Neuronal stem cell (in vitro differentiated cells): Measurements from ENCODE around the gene ZNF813.

Experiments used
- DNase-seq: peaks from one replicate; pipeline ENCODE4 v3.0.0-alpha.2; 2013; ENCODE audit warnings: low spot score
- H2AFZ ChIP-seq: one replicate; pipeline ENCODE4 v1.6.1; 2013; ENCODE audit warnings: mild to moderate bottlenecking, low read length, inconsistent platforms
- H2AK5ac ChIP-seq: 2 replicates; pipeline ENCODE4 v1.6.1; 2013; ENCODE audit warnings: low read depth, mild to moderate bottlenecking, inconsistent platforms, low read length, moderate library complexity, mixed read lengths
- H2BK120ac ChIP-seq: 2 replicates; pipeline ENCODE4 v1.6.1; 2013; ENCODE audit warnings: low read depth, mild to moderate bottlenecking, inconsistent platforms, low read length, moderate library complexity, mixed read lengths
- H2BK12ac ChIP-seq: one replicate; pipeline ENCODE4 v1.6.1; 2013; ENCODE audit warnings: low read length, inconsistent platforms
- H2BK15ac ChIP-seq: 2 replicates; pipeline ENCODE4 v1.6.1; 2013; ENCODE audit warnings: mild to moderate bottlenecking, low read length, inconsistent platforms, mixed read lengths
- H2BK5ac ChIP-seq: one replicate; pipeline ENCODE4 v1.6.1; 2013; ENCODE audit warnings: inconsistent platforms, mild to moderate bottlenecking, low read length, moderate library complexity
- H3K14ac ChIP-seq: one replicate; pipeline ENCODE4 v1.6.1; 2013; ENCODE audit warnings: low read length, inconsistent platforms
- H3K18ac ChIP-seq: 2 replicates; pipeline ENCODE4 v1.6.1; 2013; ENCODE audit warnings: low read length, inconsistent platforms
- H3K23ac ChIP-seq: 2 replicates; pipeline ENCODE4 v1.6.1; 2013; ENCODE audit warnings: low read depth, mild to moderate bottlenecking, mixed read lengths, low read length, inconsistent platforms; ENCODE audit not compliant: poor library complexity
- H3K27ac ChIP-seq: replicated peaks from 3 replicates; pipeline ENCODE4 v1.5.1; 2013; ENCODE audit warnings: low read length, inconsistent platforms
- H3K27me3 ChIP-seq, 3 experiments: 2 replicates each; pipeline ENCODE4 v1.6.1; 2013; ENCODE audit warnings: low read length in 3 of 3, mild to moderate bottlenecking in 2 of 3, inconsistent platforms in 1 of 3, low read depth in 1 of 3, mixed read lengths in 1 of 3, moderate library complexity in 1 of 3; ENCODE audit not compliant: control insufficient read depth in 3 of 3, insufficient read depth in 3 of 3
- H3K36me3 ChIP-seq, 2 donors: replicated peaks in 1 of 2; 2 replicates each; pipeline ENCODE4 v1.6.1; 2013; ENCODE audit warnings: low read length in 2 of 2; ENCODE audit not compliant: control insufficient read depth in 2 of 2, insufficient read depth in 2 of 2
- H3K4ac ChIP-seq: 2 replicates; pipeline ENCODE4 v1.6.1; 2013; ENCODE audit warnings: inconsistent platforms, mild to moderate bottlenecking, low read length, moderate library complexity
- H3K4me1 ChIP-seq, 2 donors: 1 replicate in 1 of 2; 2 replicates in 1 of 2; pipeline ENCODE4 v1.6.1; 2013; ENCODE audit warnings: low read length in 2 of 2, low read depth in 1 of 2; ENCODE audit not compliant: control insufficient read depth in 2 of 2, insufficient read depth in 1 of 2
- H3K4me2 ChIP-seq: one replicate; pipeline ENCODE4 v1.6.1; 2013; ENCODE audit warnings: mild to moderate bottlenecking, low read length, inconsistent platforms; ENCODE audit not compliant: insufficient read depth, poor library complexity, severe bottlenecking
- H3K4me3 ChIP-seq, 2 donors: 2 replicates each; pipeline ENCODE4 v1.5.1; 2013; ENCODE audit warnings: low read length in 2 of 2, mild to moderate bottlenecking in 2 of 2, inconsistent platforms in 1 of 2, moderate library complexity in 1 of 2
- H3K79me1 ChIP-seq: one replicate; pipeline ENCODE4 v1.6.1; 2013; ENCODE audit warnings: low read depth, mild to moderate bottlenecking, inconsistent platforms, low read length, moderate library complexity
- H3K9ac ChIP-seq: one replicate; pipeline ENCODE4 v1.6.1; 2013; ENCODE audit warnings: mild to moderate bottlenecking, low read depth, low read length, inconsistent platforms; ENCODE audit not compliant: poor library complexity
- H3K9me3 ChIP-seq, 2 donors: replicated peaks in 1 of 2; 2 replicates each; pipeline versions ENCODE3 to v1.6.1; 2013; ENCODE audit warnings: low read length in 2 of 2, mild to moderate bottlenecking in 2 of 2, inconsistent platforms in 1 of 2, low read depth in 1 of 2, mixed read lengths in 1 of 2, moderate library complexity in 1 of 2; ENCODE audit not compliant: control insufficient read depth in 2 of 2, insufficient read depth in 1 of 2
- H4K8ac ChIP-seq: one replicate; pipeline ENCODE4 v1.6.1; 2013; ENCODE audit warnings: low read depth, mild to moderate bottlenecking, inconsistent platforms, low read length, moderate library complexity
- H4K91ac ChIP-seq: one replicate; pipeline ENCODE4 v1.6.1; 2013; ENCODE audit warnings: low read length, low read depth, mild to moderate bottlenecking, inconsistent platforms; ENCODE audit not compliant: poor library complexity
- WGBS, 2 donors: extraction: QIAGEN DNeasy Blood & Tissue Kit; methylation state at CpG; one replicate each; pipeline ENCODE4 v1.1.7; 2013; ENCODE audit warnings: missing lambda C conversion rate in 2 of 2, mixed read lengths in 1 of 2; ENCODE audit not compliant: insufficient read length in 2 of 2, insufficient replicate concordance in 1 of 2; ENCODE audit errors: extremely low coverage in 2 of 2; 5-methylcytosine and 5-hydroxymethylcytosine counted together

ZNF813 gene

GRCh38 chr19:53520163-53520546 lies 52.6 kb downstream of the ZNF813 start:
- H3K14ac ChIP-seq = no peak overlapping the region
- H3K79me1 ChIP-seq = peaks cover 11% of the 10 kb centered on the region
- no CpG with 5 or more reads among the region's 13 CpGs for WGBS, 2 donors

DNA sequence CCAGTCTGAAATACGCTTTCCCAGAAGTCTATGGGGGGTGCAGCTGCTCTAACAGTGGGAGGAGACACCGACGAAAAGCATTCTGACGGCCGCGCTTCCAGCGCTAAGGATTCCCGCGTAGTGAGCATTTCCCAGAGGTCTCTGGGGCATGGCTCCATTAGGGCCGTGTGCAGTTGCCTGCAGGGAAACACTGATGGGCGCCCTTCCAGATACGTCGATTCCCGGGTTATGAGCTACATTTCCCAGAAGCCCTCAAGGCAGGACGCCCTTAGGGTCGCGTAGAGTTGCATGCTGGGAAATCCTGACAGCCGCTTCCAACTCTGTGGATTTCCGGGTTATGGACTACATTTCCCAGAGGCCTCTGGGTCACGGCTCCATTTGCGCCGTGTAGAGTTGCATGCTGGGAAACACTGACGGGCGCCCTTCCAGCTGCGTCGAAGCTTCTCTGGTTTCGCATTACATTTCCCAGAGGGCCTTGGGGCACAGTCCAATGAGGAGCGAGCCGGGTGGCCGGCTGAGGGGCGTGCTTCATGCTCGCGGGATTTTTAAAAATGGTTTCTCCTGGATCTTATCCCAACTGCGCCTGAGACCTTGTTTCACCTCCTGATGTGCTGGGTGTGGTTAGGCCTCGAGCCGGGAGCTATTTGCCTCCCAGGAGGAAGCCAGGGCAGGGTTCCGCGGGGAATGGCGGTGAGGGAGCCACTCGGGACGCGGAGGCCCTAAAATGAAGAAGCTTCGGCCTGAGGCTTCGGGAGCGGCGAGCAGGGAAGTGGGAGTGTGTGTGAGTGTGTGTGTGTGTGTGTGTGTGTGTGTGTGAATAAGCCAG lies 53.2 kb downstream of the ZNF813 start:
- Histone ChIP-seq H3K14ac (no peak overlapping the region), H3K4me3 (peak overlapping the region; percentile 73 to 100), H3K4me2 (peak overlapping the region; percentile 95), H2BK15ac (no peak overlapping the region), H3K27me3 (no peaks in the 10 kb centered on the region), H3K79me1 (peaks cover 11% of the 10 kb centered on the region), H3K9me3 (peaks cover 2 to 21% of the 10 kb centered on the region in 2 donors), H4K8ac (peak overlapping the region; percentile 97), H3K9ac (peak overlapping the region; percentile 93), H3K36me3 (peaks cover 0 to 18% of the 10 kb centered on the region in 2 donors), H3K4ac (peak overlapping the region; percentile 48), H2AK5ac (no peak overlapping the region), H3K4me1 (peaks cover 6 to 9% of the 10 kb centered on the region in 2 donors), H3K18ac (peak overlapping the region; percentile 95), H2BK12ac (no peak overlapping the region), H2BK120ac (no peak overlapping the region), H2AFZ (peak overlapping the region; percentile 96), H3K23ac (peak overlapping the region; percentile 87), H4K91ac (no peak overlapping the region), H3K27ac (peak overlapping the region; percentile 93), H2BK5ac (no peak overlapping the region)
- peak; percentile 97 for DNase-seq
- no CpG with 5 or more reads among the region's 46 CpGs for WGBS, 2 donors

More at GRCh38 chr19:53520163-53520546, 52.6 kb downstream of the ZNF813 start:
- Histone ChIP-seq H3K36me3 (peaks cover 0 to 14% of the 10 kb centered on the region in 2 donors), H2BK120ac (no peak overlapping the region), H2BK5ac (no peak overlapping the region), H3K4me1 (peaks cover 6 to 9% of the 10 kb centered on the region in 2 donors), H3K18ac (peak overlapping the region; percentile 66), H3K4ac (no peak overlapping the region), H2BK12ac (no peak overlapping the region), H2AFZ (peak overlapping the region; percentile 96), H3K4me2 (peak overlapping the region; percentile 38), H3K27me3 (no peaks in the 10 kb centered on the region), H3K9ac (no peak overlapping the region), H3K27ac (peak overlapping the region; percentile 93), H3K9me3 (peaks cover 2 to 16% of the 10 kb centered on the region in 2 donors), H3K4me3 (peak overlapping the region; percentile 49 to 73), H4K91ac (no peak overlapping the region), H2AK5ac (no peak overlapping the region), H2BK15ac (no peak overlapping the region), H4K8ac (peak overlapping the region; percentile 97), H3K23ac (no peak overlapping the region)
- DNase-seq = no peak

DNA sequence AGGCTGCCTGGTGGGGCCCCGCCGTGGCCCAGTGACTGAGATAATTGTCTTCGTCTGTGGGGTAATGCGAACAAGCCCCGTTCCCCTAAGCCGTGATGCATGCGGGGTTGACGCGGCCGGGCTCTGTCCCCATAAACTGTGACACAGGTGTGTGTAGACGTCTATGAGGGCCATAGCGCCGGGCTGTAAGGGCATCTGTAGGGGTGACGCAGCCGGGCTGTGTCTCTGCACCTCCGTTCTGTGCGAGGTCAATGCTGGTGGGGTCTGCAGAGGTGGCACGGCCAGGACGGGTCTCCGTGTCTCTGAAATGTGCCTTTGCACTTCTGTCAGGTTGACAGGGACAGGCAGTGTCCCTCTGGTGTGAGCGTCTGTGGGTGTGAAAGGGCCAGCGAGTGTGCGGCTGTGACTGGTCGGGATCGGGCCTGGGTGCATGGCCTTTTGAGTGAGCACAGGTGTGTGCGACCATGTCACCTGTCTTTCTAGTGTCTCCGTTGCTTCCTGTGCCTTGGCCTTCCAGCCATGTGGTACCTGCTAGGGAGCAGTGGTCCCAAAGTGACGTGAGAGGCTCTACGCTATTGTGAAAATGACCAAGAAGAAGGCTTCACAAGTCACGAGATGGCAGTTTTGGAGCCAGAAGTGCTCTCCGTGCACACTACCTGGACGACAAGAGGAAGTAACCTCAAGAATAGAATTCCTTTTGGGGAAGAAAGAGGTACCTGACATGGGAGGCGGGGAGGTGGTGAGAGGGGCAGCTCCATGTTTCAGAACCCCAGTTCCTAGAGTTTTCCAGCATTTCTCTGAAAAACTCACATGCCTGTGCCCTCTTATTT lies 54.1 kb downstream of the ZNF813 start:
- peak overlapping the region; percentile 39 for H3K14ac ChIP-seq
- H3K4ac ChIP-seq = peak overlapping the region; percentile 48
- peak overlapping the region; percentile 93 for H3K9ac ChIP-seq
- no peak overlapping the region for H4K8ac ChIP-seq
- no peaks in the 10 kb centered on the region for H3K27me3 ChIP-seq
- no peak overlapping the region for H4K91ac ChIP-seq
- peaks cover 4 to 27% of the 10 kb centered on the region in 2 donors for H3K9me3 ChIP-seq
- H2BK5ac ChIP-seq = no peak overlapping the region
- peak overlapping the region; percentile 87 for H3K23ac ChIP-seq
- peak overlapping the region; percentile 95 for H3K4me2 ChIP-seq
- peaks cover 3 to 24% of the 10 kb centered on the region in 2 donors for H3K36me3 ChIP-seq
- no peak overlapping the region for H2BK15ac ChIP-seq
- DNase-seq = no peak
- H3K4me1 ChIP-seq = peaks cover 6 to 9% of the 10 kb centered on the region in 2 donors
- WGBS, 2 donors = no CpG with 5 or more reads among the region's 33 CpGs
- H2AK5ac ChIP-seq = no peak overlapping the region
- H3K27ac ChIP-seq = no peak overlapping the region
- H2BK120ac ChIP-seq = no peak overlapping the region
- no peak overlapping the region for H2BK12ac ChIP-seq
- peak overlapping the region; percentile 86 for H2AFZ ChIP-seq
- peaks cover 11% of the 10 kb centered on the region for H3K79me1 ChIP-seq
- H3K4me3 ChIP-seq = peak overlapping the region; percentile 73 to 100
- no peak overlapping the region for H3K18ac ChIP-seq

- H3K23ac ChIP-seq = no peak overlapping the region
- no CpG with 5 or more reads among the region's 2 CpGs for WGBS, 2 donors
- H2AFZ ChIP-seq = no peak overlapping the region
- peaks cover 3 to 46% of the 10 kb centered on the region in 2 donors for H3K36me3 ChIP-seq
- H4K91ac ChIP-seq = no peak overlapping the region
- no peak for DNase-seq
- no peak overlapping the region for H3K9ac ChIP-seq
- H3K4me1 ChIP-seq = peaks cover 5 to 6% of the 10 kb centered on the region in 2 donors
- H3K4me2 ChIP-seq = no peak overlapping the region
- H2AK5ac ChIP-seq = no peak overlapping the region
- no peak overlapping the region for H3K18ac ChIP-seq
- H3K27ac ChIP-seq = no peak overlapping the region
- H3K27me3 ChIP-seq = no peaks in the 10 kb centered on the region
- H3K9me3 ChIP-seq = peaks cover 3 to 16% of the 10 kb centered on the region in 2 donors
- peaks cover 11% of the 10 kb centered on the region for H3K79me1 ChIP-seq
- no peak overlapping the region for H4K8ac ChIP-seq
- no peak overlapping the region for H2BK12ac ChIP-seq
- H3K14ac ChIP-seq = no peak overlapping the region
- H2BK120ac ChIP-seq = no peak overlapping the region
- H3K4me3 ChIP-seq = no peak overlapping the region
- no peak overlapping the region for H3K4ac ChIP-seq
- no peak overlapping the region for H2BK15ac ChIP-seq
- no peak overlapping the region for H2BK5ac ChIP-seq
Observed at GRCh38 chr19:53525922-53526321, 58.4 kb downstream of the ZNF813 start.
